GM12872 (cell line): ENCODE results near the gene PSMC3IP.

ENCODE experiments used
- TF ChIP-seq, protein P1 (sequence below): IDR thresholded peaks from 3 replicates; pipeline ENCODE4 v1.5.1; 2011; ENCODE audit warnings: low read depth, mild to moderate bottlenecking, low read length, moderate library complexity; ENCODE audit not compliant: insufficient read depth

The PSMC3IP gene

DNA sequence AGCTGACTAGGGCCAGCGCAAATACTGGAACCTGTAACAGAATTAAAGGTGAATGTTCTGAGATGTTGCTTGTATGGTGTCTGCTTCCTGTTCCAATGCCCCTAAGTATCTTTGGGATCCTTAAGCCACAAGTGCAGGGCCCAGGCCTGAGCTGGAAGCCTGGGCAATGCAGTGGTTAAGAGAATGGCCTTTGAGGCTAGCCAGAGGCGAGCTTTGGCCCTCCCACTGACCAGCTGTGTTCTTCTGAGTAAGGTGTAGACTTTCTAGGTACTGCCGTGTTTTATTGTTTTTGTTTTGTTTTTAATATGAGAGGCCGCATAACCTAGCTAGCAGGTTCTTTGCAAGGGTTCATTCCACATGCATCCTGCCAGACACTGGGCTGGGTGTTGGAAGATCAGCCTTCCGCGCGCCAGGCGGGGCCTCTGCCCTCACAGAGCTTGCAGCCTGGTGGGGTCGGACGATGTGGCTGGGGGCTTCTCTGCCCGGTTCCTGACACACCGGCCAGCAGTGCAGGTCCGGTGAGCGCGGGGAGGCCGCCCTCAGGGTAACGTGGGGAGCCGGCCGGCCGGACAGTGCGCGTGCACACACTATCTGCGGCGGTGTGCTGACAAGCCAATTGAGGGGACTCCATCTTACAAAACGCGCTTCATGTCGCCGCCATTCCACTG lies 11.2 kb downstream of the PSMC3IP start:
- TF ChIP-seq, protein P1, sequence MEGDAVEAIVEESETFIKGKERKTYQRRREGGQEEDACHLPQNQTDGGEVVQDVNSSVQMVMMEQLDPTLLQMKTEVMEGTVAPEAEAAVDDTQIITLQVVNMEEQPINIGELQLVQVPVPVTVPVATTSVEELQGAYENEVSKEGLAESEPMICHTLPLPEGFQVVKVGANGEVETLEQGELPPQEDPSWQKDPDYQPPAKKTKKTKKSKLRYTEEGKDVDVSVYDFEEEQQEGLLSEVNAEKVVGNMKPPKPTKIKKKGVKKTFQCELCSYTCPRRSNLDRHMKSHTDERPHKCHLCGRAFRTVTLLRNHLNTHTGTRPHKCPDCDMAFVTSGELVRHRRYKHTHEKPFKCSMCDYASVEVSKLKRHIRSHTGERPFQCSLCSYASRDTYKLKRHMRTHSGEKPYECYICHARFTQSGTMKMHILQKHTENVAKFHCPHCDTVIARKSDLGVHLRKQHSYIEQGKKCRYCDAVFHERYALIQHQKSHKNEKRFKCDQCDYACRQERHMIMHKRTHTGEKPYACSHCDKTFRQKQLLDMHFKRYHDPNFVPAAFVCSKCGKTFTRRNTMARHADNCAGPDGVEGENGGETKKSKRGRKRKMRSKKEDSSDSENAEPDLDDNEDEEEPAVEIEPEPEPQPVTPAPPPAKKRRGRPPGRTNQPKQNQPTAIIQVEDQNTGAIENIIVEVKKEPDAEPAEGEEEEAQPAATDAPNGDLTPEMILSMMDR = no peak

DNA sequence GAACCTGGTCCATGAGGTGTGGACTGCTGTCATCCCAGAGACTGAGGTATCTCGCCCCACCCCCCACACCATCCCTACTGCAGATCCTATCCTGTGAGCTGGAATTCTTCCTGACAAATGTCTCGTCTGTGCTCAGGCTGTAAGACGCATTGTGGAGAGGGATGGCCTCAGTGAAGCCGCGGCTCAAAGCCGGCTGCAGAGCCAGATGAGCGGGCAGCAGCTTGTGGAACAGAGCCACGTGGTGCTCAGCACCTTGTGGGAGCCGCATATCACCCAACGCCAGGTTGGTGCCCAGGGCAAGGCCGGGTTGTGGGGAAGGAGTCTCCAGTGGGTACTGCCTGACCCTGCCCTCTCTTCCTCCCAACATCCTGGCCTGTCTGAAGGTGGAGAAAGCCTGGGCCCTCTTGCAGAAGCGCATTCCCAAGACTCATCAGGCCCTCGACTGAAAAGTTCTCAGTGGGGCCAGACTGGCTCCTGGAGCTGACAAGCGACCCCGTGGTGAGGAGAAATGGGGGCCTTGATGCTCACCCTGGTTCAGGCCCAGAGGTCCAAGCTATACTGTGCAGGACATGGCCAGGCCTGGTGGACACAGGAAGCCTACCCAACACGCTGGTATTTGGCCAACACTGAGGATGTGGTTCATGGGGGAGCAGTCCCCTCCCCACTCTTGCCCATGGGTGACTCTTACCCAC lies 11.9 kb downstream of the PSMC3IP start:
- TF ChIP-seq, protein P1 = no peak

DNA sequence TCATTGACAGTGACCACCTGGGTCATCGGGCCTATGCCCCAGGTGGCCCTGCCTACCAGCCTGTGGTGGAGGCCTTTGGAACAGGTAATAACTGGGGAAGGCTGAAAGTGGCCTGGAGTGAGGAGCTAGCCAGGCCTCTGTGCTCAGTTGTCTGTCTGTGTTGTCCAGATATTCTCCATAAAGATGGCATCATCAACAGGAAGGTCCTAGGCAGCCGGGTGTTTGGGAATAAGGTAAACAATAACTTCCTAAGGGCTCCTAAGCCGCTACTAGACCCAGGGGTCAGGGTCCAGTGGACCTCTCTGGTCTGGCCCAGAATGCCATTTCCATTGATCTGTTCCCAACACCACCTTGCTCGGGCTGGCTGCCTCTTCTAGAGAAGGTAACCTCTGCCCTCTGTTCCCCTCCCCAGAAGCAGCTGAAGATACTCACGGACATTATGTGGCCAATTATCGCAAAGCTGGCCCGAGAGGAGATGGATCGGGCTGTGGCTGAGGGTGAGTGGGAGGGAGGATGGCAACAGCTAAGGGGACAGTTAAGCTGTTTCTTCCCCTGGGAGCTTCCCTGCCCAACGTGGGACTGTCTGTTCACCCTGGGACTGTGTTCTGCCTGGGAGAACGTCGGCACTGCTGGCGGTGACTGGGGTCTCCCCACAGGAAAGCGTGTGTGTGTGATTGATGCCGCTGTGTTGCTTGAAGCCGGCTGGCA lies 12.6 kb downstream of the PSMC3IP start:
- TF ChIP-seq, protein P1 = no peak

DNA sequence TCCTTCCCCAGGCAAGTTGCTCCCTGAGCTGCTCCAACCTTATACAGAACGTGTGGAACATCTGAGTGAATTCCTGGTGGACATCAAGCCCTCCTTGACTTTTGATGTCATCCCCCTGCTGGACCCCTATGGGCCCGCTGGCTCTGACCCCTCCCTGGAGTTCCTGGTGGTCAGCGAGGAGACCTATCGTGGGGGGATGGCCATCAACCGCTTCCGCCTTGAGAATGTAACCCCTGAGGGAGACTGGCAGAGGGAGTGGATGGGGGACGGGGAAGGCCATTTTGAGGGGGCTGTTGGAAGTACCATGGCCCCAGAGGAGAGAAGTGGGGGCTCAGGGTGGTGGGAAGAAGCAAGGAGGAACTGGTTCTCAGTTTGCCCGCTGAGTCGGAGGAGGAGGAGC lies 13.6 kb downstream of the PSMC3IP start:
- TF ChIP-seq, protein P1 = no peak

DNA sequence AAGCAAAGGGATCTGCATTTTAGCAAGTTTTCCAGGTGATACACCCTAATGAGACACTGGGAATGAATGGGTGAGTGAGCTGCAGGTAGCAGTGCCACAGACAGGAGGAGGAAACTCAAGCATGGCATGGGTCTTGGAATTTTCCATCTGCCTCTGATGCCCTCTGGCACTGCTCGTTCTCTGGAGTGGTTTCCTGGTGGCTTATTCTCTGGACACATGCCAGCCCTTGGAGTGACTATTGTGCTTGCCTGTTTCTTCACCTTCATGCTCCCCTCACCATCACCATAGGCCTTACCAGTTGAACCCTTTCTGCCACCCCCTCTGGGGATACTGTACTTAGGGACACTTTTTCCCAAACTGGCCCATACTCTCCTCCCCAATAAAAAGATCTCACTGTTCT lies 14.0 kb downstream of the PSMC3IP start:
- TF ChIP-seq, protein P1 = no peak

DNA sequence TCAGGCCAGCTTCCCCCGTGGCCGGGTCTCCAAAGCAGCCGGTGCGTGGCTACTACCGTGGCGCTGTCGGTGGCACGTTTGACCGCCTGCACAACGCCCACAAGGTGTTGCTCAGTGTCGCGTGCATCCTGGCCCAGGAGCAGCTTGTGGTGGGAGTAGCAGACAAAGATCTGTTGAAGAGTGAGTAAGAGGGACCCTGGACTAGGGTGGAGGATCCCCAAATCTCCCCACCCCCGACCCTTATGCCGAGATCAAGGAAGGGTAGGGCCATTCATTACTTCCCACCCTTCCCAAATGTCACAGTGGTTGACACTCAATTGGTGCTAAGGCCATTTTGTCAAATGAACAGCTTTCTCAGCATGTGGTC lies 14.4 kb downstream of the PSMC3IP start:
- TF ChIP-seq, protein P1 = no peak

DNA sequence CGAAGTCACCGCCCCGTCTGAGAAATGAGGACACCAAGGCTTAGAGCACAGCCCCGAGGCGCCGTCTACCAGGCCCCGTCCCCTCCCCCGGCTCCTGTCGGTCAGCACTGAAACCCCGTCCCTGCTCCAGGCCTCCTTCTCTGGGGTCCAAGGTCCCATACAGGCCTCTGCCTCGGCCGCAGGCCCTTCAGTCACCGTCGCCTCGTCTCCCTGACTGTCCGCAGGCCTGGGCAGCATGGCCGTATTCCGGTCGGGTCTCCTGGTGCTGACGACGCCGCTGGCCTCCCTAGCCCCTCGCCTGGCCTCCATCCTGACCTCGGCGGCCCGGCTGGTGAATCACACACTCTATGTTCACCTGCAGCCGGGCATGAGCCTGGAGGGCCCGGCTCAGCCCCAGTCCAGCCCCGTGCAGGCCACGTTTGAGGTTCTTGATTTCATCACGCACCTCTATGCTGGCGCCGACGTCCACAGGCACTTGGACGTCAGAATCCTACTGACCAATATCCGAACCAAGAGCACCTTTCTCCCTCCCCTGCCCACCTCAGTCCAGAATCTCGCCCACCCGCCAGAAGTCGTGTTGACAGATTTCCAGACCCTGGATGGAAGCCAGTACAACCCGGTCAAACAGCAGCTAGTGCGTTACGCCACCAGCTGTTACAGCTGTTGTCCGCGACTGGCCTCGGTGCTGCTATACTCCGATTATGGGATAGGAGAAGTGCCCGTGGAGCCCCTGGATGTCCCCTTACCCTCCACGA lies 15.0 kb downstream of the PSMC3IP start:
- TF ChIP-seq, protein P1 = no peak
